Esophagus muscularis mucosa (tissue), 4 donors: ENCODE data around the gene MTPN.

Source experiments
- CTCF ChIP-seq, 3 experiments: fragments of 200-600 bp in 2 of 3; fragments of 450-650 bp in 1 of 3; sonication (generic) in 2 of 3; IDR thresholded peaks; one replicate each; pipeline ENCODE4 v1.5.1; 2017 to 2019; ENCODE audit warnings: antibody characterized with exemption in 3 of 3, mild to moderate bottlenecking in 2 of 3, moderate library complexity in 1 of 3
- EP300 ChIP-seq: sonication (generic); formaldehyde crosslinking; IDR thresholded peaks from one replicate; pipeline ENCODE4 v1.6.1; 2017; ENCODE audit warnings: antibody characterized with exemption
- POLR2A ChIP-seq: fragments of 450-650 bp; IDR thresholded peaks from one replicate; pipeline ENCODE4 v1.6.1; 2017; ENCODE audit warnings: antibody characterized with exemption, moderate library complexity, mild to moderate bottlenecking, low read depth

- TF ChIP-seq POLR2A, result no peak
- TF ChIP-seq CTCF (IDR thresholded peaks at IDR 0.05), result no peak
- no peak for TF ChIP-seq EP300
Measured at GRCh38 chr7:135889823-135890222, 87.3 kb downstream of the MTPN start.
